Esophagus (tissue), 2 donors: ENCODE results near the gene OR8D1. TPM values are rescaled to one million over a fixed set of nuclear protein-coding genes. Genes with fewer than 3 reads are reported as not detected.

Experiments
- H3K27ac ChIP-seq, 2 donors: one replicate each; pipeline ENCODE4 v1.5.1; 2013; ENCODE audit warnings: low read depth in 2 of 2, mild to moderate bottlenecking in 2 of 2, inconsistent platforms in 1 of 2, low read length in 1 of 2, moderate library complexity in 1 of 2
- H3K27me3 ChIP-seq, 2 donors: one replicate each; pipeline ENCODE4 v1.6.1; 2013; ENCODE audit warnings: low read length in 2 of 2, control low read depth in 1 of 2, mild to moderate bottlenecking in 1 of 2; ENCODE audit not compliant: insufficient read depth in 2 of 2, control insufficient read depth in 1 of 2
- H3K36me3 ChIP-seq, 2 donors: one replicate each; pipeline ENCODE4 v1.6.1; 2013; ENCODE audit warnings: low read length in 1 of 2; ENCODE audit not compliant: control insufficient read depth in 2 of 2, insufficient read depth in 2 of 2
- H3K4me1 ChIP-seq, 2 donors: one replicate each; pipeline ENCODE4 v1.6.1; 2013; ENCODE audit warnings: low read length in 1 of 2; ENCODE audit not compliant: control insufficient read depth in 2 of 2, insufficient read depth in 2 of 2
- H3K4me3 ChIP-seq, 2 donors: one replicate each; pipeline ENCODE4 v1.5.1; 2013; ENCODE audit warnings: low read length in 2 of 2, mild to moderate bottlenecking in 2 of 2, low read depth in 1 of 2, moderate library complexity in 1 of 2
- H3K9me3 ChIP-seq, 2 donors: one replicate each; pipeline ENCODE4 v1.6.1; 2013; ENCODE audit warnings: mild to moderate bottlenecking in 2 of 2, low read depth in 1 of 2, low read length in 1 of 2, moderate library complexity in 1 of 2; ENCODE audit not compliant: control insufficient read depth in 2 of 2, insufficient read depth in 1 of 2
- WGBS, 2 donors: extraction: QIAGEN DNeasy Blood & Tissue Kit; methylation state at CpG; one replicate each; pipeline ENCODE4 v1.1.7; 2013; 5-methylcytosine and 5-hydroxymethylcytosine counted together
- polyA plus RNA-seq, 2 donors: library from polyadenylated mRNA; stranded (reverse); fragments of 200-250 nt; gene quantifications; one replicate each; pipeline ENCODE4 v1.2.3, GENCODE V29; 2013
- donor health status: healthy with polysubstance abuse.
- donor health status: Bipolar disorder and iron deficiency.

OR8D1 gene
- polyA plus RNA-seq, 2 donors = not detected

DNA sequence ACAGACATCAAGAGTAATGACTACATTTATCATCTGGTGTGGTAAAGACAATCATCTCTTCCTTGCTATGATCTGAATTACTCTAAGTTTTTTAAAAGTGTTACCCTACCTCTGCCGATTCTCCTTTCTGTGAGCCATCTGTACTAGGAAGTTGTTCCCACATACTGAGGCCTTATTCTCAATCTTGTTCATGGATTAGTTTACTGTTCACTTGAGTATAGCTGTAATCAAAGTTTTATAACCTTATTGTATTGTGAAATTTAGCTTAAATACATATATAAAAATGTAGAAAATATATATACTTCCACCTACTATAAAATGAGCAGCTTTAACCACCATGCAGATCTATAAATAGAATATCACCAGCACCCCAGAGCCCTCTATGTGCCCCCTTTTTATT is 8.6 kb upstream of the OR8D1 start:
- Histone ChIP-seq H3K27ac (no peak overlapping the region), H3K36me3 (no peaks in the 10 kb centered on the region), H3K4me1 (no peaks in the 10 kb centered on the region), H3K9me3 (no peaks in the 10 kb centered on the region), H3K27me3 (no peaks in the 10 kb centered on the region), H3K4me3 (no peak overlapping the region)
- 87 to 88% methylated on average over 1 of the region's 1 CpG for WGBS, 2 donors

GRCh38 chr11:124320097-124320496 is 6.3 kb upstream of the OR8D1 start, which contains the start of gene OR8D2:
TSS of gene OR8D2 (minus strand) at chr11:124320197. CDS start at chr11:124320197, 0 bp downstream.
- WGBS, 2 donors = 46 to 50% methylated on average over 1 of the region's 1 CpG
- Histone ChIP-seq H3K4me3 (no peak within 1 kb of the TSS), H3K9me3 (no peaks in the 10 kb centered on the region), H3K27ac (no peak within 1 kb of the TSS), H3K4me1 (no peaks in the 10 kb centered on the region), H3K27me3 (no peaks in the 10 kb centered on the region), H3K36me3 (no peaks in the 10 kb centered on the region)

DNA sequence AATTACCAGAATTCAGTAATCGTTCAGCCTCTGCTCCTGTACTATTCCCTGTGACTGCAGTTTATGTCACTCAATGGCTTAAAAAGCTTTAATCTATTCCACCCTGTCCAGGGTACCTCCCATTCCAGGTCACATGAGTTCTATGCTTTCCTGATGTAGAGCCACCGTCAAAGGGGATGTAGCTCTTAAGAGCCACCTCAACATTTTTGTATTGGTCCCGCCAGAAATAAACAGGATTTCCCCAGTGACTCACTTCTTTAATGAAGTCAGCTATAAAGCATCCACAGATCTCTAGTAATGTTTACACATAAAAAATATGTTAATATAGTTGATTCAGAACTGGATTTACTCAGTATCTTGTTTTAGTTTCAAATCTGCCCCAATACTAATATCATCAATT is 1.3 kb upstream of the OR8D1 start:
- no peaks in the 10 kb centered on the region for H3K9me3 ChIP-seq
- H3K36me3 ChIP-seq = no peaks in the 10 kb centered on the region
- no peaks in the 10 kb centered on the region for H3K4me1 ChIP-seq
- 47 to 59% methylated on average over 3 of the region's 3 CpGs for WGBS, 2 donors
- no peak overlapping the region for H3K4me3 ChIP-seq
- H3K27me3 ChIP-seq = no peaks in the 10 kb centered on the region
- H3K27ac ChIP-seq = no peak overlapping the region

DNA sequence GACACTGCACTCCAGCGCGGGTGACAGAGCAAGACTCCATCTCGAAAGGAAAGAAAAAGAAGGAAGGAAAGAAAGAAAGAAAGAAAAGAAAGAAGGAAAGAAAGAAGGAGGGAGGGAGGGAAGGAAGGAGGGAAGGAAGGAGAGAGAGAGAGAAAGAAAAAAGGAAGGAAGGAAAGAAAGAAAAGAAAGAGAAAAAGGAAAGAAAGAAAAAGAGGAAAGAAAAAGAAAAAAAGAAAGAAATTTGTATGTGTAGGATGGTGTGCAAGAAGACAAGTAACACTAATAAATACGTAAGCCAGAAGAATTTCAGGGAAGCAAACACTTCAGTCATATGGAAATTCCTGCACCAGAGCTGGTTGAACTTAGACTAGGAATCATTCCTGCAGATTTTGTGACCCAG is 618 bp downstream of the OR8D1 start:
- H3K4me3 ChIP-seq = no peak overlapping the region
- no peaks in the 10 kb centered on the region for H3K4me1 ChIP-seq
- no peaks in the 10 kb centered on the region for H3K9me3 ChIP-seq
- no peak overlapping the region for H3K27ac ChIP-seq
- 76 to 91% methylated on average over 4 of the region's 4 CpGs for WGBS, 2 donors
- no peaks in the 10 kb centered on the region for H3K27me3 ChIP-seq
- H3K36me3 ChIP-seq = no peaks in the 10 kb centered on the region

DNA sequence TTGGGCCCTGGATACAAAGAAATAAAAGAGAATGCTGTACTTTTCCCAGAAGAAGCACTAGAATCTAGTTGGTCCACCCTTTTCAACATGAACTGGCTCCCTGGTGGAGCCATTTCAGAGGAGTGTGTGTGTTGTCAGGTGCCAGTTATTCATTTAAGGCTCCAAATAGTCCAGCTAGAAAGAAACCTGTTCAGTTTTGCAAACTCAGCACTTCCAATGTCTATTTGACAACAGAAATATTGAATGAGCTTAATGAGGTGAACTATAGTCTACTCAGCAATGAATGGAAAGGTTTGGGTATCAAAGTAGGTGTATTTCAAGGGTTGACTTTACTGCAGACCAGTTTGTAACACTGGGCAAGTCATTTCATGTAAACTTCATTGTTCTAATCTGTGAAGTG is 2.1 kb downstream of the OR8D1 start:
- Histone ChIP-seq H3K27me3 (no peaks in the 10 kb centered on the region), H3K4me1 (no peaks in the 10 kb centered on the region), H3K9me3 (no peaks in the 10 kb centered on the region), H3K27ac (no peak overlapping the region), H3K4me3 (no peak overlapping the region), H3K36me3 (no peaks in the 10 kb centered on the region)

GRCh38 chr11:124311269-124311668 is 2.5 kb downstream of the OR8D1 start:
- H3K27ac ChIP-seq = no peak overlapping the region
- no peak overlapping the region for H3K4me3 ChIP-seq
- WGBS, 2 donors = 70 to 76% methylated on average over 5 of the region's 5 CpGs
- H3K9me3 ChIP-seq = no peaks in the 10 kb centered on the region
- H3K27me3 ChIP-seq = no peaks in the 10 kb centered on the region
- no peaks in the 10 kb centered on the region for H3K36me3 ChIP-seq
- H3K4me1 ChIP-seq = no peaks in the 10 kb centered on the region

- Histone ChIP-seq H3K27me3 (no peaks in the 10 kb centered on the region), H3K9me3 (no peaks in the 10 kb centered on the region), H3K4me3 (no peak overlapping the region), H3K4me1 (no peaks in the 10 kb centered on the region), H3K27ac (no peak overlapping the region), H3K36me3 (no peaks in the 10 kb centered on the region)
Observed at GRCh38 chr11:124310721-124311120, 3.0 kb downstream of the OR8D1 start.

DNA sequence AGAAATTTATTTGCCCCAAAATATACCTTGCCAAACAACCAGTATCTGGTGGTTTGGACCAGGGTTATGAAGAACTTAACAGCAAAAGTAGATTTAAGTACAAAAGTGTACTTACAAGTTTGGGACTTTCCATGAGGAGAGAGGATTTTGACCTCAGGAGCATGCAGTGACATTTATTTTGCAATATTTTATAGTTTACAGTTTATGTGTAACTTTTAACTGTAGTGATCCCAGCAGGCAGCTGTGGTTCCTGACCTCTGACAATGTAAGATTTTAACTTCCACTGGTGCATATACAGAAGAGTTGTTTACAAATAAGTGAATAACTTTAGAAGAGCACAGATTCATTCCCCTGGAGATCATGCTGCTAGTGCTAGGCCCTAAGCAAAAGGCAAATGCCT is 6.7 kb downstream of the OR8D1 start:
- Histone ChIP-seq H3K4me1 (no peaks in the 10 kb centered on the region), H3K4me3 (no peak overlapping the region), H3K36me3 (no peaks in the 10 kb centered on the region), H3K9me3 (no peaks in the 10 kb centered on the region), H3K27me3 (no peaks in the 10 kb centered on the region), H3K27ac (no peak overlapping the region)

GRCh38 chr11:124302347-124303125 is 11.2 kb downstream of the OR8D1 start:
- Histone ChIP-seq H3K4me1 (no peaks in the 10 kb centered on the region), H3K9me3 (no peaks in the 10 kb centered on the region), H3K36me3 (no peaks in the 10 kb centered on the region), H3K27me3 (no peaks in the 10 kb centered on the region), H3K4me3 (no peak overlapping the region), H3K27ac (no peak overlapping the region)
- whole genome bisulfite sequencing, 2 donors = 38 to 44% methylated on average over 3 of the region's 3 CpGs

- Histone ChIP-seq H3K9me3 (no peaks in the 10 kb centered on the region), H3K27me3 (no peaks in the 10 kb centered on the region), H3K4me1 (no peaks in the 10 kb centered on the region), H3K36me3 (no peaks in the 10 kb centered on the region), H3K4me3 (no peak overlapping the region), H3K27ac (no peak overlapping the region)
- WGBS, 2 donors = 74 to 78% methylated on average over 3 of the region's 3 CpGs
Observed at GRCh38 chr11:124301548-124301947, 12.2 kb downstream of the OR8D1 start.
